ENCODE measurements around the gene DICER1.

GRCh38 chr14:95190857-95191256 is 33.5 kb upstream of the DICER1 start:
- TF ChIP-seq EP300 (IDR thresholded peaks at IDR 0.05) = no peak
- no peak for TF ChIP-seq CTCF (IDR thresholded peaks at IDR 0.05)
- TF ChIP-seq POLR2A (IDR thresholded peaks at IDR 0.05; ENCODE audit: low read depth) = no peak

All from esophagus muscularis mucosa (tissue), 4 donors.